ENCODE results near the gene BATF.

BATF gene

DNA sequence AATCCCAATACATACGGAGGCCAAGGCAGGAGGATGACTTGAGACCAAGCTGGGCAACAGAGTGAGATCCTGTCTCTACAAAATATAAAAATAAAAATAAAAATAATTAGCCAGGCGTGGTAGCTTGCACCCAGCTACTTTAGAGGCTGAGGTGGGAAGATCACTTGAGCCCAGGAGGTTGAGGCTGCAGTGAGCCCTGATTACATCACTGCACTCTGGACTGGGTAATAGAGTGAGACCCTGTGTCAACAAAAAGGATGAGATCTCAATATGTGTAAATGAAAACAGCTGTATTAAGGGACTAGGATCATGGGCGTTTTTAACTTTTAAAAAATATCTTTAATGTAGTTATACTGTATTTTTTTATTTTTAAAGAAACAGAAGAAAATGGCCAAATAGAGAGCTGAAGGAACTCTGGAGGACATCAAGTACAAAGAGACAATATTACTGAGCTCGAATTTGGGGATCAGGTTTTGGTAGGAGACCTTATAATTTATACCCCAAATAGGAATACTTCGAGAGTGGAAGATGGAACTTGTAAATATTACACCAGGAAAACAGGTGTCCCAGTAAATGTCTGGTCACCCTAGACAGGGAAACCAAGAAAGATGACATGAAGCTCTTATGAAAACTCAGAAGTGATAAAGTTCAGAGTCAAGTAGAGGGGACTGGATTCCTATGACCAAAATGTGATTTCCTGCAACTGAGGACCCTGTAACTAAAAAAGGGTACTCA lies 13.1 kb downstream of the BATF start:
- TF ChIP-seq GATA2 (IDR thresholded peaks at IDR 0.05; ENCODE audit: low read depth, low read length) (no peak), GATA3 (IDR thresholded peaks at IDR 0.05; ENCODE audit: low read depth, low read length) (no peak)

DNA sequence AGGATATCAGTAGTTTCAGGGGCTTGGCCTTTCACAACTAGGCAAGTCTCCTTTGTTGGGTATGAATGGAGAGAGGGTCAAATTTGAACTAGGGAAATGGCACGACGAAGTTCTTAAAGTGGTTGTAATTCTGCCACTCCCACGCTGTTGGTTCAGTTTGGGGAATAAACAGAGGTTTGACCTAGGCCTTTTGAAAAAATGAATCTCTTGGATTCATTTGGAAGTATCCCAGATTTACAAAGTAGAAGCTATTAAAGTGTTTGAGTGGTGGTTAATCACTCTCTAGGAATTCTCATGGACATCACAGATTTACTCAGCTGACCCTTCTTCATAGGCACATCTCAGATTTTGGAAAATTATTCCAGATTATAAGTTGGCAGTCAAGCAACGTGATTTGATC lies 14.8 kb downstream of the BATF start:
- no peak for TF ChIP-seq GATA2 (IDR thresholded peaks at IDR 0.05; ENCODE audit: low read depth, low read length)
- TF ChIP-seq GATA3 (IDR thresholded peaks at IDR 0.05; ENCODE audit: low read depth, low read length): no peak

DNA sequence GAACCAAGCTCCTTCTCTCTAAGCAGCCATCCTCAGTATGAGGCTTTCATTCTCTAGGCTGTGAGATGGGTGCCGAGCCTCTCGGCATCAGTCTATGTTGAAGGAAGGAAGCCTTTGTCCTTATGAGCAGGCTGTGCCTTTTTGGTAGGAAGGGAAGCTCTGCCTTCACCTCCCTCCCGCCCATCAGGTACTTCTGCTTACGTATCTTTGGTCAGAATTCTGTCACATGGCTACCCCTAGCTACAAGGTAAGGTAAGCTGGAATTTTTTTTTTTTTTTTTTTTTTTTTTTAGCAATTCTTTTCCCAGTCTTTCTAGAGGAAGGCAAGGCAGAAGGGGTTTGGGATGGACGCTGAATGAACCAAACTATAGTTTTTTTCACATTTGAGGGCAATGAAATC lies 16.9 kb downstream of the BATF start:
- no peak for TF ChIP-seq GATA2 (IDR thresholded peaks at IDR 0.05; ENCODE audit: low read depth, low read length)
- TF ChIP-seq GATA3 (IDR thresholded peaks at IDR 0.05; ENCODE audit: low read depth, low read length): no peak

DNA sequence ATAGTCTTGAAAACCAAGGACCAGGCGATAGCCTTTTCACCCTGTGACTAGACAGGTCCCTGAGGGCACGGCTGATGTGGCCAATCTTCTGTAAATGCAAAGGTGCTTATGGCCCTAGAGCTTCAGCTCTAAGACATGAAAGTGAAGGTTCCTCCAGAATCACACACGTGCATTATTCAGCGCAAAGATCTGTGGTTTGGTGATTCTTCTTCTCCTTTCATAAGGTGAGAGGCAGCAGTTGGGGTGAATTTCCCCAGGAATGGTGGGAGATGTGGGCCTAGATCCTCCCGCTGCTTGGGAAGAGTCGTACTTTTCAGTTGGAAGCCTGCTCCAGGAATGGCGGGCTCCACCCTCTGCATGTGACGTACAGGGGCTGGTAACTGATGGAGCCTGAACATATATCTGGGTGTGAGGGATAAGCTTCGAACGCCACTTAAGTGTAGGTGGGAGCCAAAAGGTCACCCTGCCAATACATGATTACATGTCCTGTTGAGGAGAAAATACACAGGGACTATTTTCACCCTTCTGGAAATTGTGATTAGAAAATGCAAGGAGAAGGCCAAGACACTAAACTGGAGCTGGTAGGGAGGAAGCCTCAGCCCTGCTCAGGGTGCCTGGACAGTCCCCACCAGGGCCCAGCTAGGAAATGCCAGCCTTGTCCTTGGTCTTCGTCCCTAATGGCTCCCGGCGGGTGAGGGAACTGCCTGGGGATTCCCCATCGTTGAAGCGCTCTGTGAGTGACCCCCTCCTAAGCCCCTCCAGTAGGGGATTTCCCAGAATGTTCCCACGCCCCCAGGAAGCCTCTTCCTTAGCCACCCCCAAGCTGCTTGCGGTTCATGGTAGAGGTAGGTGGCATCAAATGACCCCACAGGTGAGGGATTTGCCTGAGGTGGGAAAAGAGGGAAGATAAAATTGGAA lies 17.6 kb downstream of the BATF start:
- TF ChIP-seq GATA3 (IDR thresholded peaks at IDR 0.05; ENCODE audit: low read depth, low read length) (no peak), GATA2 (IDR thresholded peaks at IDR 0.05; ENCODE audit: low read depth, low read length) (no peak)

DNA sequence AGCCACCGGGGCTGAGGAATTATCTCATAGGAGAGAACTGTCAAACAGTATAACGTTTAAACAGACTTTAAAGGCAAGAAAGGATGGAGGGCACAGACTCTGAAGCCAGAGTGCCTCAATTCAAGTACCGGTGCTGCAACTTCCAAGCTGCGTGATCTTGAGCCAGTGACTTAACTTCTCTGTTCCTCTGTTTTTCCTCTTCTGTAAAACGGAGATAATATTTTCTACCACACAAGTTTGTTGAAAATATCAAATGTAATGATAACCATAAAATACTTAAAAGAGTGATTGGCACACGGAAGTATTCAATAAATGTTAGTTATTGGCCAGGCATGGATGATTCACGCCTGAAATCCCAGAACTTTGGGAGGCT lies 18.2 kb downstream of the BATF start:
- TF ChIP-seq GATA3 (IDR thresholded peaks at IDR 0.05; ENCODE audit: low read depth, low read length): no peak

DNA sequence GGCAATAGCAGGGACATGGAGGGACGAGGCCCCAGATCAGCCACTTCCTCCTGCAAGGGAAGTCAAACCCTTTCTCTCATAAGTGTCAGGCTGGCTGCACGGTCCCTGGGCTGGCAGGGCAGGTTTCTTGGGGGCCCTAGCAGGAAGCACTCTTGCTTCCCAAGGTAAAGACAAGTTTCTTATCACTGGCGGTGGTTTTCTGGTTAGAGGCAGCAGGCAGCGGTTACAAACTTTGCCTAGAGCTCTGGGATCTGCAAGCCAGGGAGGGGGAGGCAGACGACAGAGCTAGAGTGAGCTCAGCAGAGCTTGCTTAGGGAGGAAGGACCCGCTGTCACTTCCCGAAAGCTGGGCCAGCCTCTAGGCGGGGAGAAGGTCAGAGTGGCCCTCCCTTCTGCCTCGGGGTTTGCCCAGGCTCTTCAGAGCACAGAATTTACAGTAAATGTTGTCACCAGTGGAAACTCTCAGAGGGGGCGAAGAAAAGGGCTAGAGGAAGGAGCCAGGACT lies 20.4 kb downstream of the BATF start:
- no peak for TF ChIP-seq GATA2 (IDR thresholded peaks at IDR 0.05; ENCODE audit: low read depth, low read length)
- TF ChIP-seq GATA3 (IDR thresholded peaks at IDR 0.05; ENCODE audit: low read depth, low read length): no peak

DNA sequence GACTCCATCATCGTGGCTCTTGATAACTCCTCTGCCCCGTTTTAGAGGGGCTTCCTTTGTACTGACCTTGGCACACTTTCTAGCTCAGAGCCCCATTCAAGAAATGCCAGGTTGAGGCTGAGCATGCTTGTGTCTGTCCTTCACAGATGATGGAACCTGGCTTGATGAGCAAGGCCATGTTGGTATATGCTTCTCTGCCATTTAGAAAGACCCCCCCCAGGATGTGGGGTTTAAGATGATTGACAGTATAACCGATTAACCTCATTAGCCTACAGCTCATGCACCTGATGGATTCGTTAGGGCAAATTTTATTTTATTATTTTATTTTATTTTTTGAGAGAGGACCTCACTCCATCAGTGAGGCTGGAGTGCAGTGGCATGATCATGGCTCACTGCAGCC lies 21.0 kb downstream of the BATF start:
- no peak for TF ChIP-seq GATA3 (IDR thresholded peaks at IDR 0.05; ENCODE audit: low read depth, low read length)
- no peak for TF ChIP-seq GATA2 (IDR thresholded peaks at IDR 0.05; ENCODE audit: low read depth, low read length)

DNA sequence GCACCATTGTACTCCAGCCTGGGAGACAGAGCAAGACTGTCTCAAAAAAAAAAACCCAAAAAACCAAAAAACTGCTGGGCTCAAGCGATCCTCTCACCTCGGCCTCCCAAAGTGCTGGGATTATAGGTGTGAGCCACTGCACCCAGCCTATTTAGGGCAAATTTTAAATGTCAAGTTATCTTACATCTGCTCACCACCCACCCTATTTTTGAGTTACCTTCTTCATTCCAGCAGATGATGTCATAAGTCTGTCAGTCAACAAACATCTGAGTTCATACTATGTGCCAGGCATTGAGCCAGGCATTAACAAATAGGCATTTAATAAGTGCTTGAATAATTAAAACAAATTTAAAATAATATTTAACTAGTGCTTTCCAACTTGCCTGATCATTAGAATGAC lies 21.5 kb downstream of the BATF start:
- TF ChIP-seq GATA3 (IDR thresholded peaks at IDR 0.05; ENCODE audit: low read depth, low read length): no peak
- no peak for TF ChIP-seq GATA2 (IDR thresholded peaks at IDR 0.05; ENCODE audit: low read depth, low read length)

DNA sequence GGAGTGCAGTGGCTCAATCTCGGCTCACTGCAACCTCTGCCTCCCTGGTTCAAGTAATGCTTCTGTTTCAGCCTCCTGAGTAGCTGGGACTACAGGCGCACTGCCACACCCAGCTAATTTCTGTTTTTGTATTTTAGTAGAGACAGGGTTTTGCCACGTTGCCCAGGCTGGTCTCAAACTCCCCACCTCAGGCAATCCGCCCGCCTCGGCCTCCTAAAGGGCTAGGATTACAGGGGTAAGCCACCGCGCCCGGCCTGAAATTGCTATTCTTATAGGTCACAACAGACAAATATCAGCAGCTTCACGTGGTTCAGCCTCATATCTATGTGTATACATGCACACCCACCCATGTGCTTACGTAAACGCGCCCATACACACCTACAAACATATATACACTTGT lies 23.6 kb downstream of the BATF start:
- TF ChIP-seq GATA2 (IDR thresholded peaks at IDR 0.05; ENCODE audit: low read depth, low read length): no peak
- no peak for TF ChIP-seq GATA3 (IDR thresholded peaks at IDR 0.05; ENCODE audit: low read depth, low read length)

DNA sequence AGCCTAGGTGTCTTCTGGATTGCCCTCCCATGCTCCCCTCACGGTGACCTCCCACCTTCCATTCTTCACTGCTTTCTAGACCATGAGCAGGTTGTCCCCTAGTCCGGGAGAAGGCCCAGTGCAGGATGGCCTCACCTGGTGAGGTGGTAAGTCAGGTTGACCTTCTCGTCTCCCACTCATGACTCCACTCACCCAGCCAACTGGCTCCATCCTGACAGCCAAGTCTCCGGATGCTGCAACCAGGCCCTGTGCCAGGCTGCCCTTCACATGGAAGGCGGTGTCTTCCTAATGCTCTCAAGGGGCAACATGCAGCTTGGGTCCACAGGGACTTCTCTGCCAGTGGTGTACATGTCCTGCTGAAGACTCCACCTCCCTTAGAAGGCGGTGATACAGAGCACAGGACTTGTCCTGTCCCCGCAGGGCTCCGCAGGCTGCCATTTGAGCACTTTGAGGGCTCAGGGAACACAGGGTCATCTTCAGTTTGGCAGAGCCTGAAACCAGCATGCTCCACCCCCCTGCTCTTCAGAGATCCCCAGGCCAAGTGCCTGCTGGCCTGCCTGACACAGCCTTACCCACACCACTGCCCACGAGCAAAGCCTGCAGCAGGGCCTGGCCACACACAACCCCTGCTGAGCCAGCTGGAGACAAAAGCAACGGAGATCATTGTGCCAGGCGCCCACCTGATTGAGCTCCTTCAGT lies 25.4 kb downstream of the BATF start:
- no peak for TF ChIP-seq GATA3 (IDR thresholded peaks at IDR 0.05; ENCODE audit: low read depth, low read length)
- TF ChIP-seq GATA2 (IDR thresholded peaks at IDR 0.05; ENCODE audit: low read depth, low read length): no peak

DNA sequence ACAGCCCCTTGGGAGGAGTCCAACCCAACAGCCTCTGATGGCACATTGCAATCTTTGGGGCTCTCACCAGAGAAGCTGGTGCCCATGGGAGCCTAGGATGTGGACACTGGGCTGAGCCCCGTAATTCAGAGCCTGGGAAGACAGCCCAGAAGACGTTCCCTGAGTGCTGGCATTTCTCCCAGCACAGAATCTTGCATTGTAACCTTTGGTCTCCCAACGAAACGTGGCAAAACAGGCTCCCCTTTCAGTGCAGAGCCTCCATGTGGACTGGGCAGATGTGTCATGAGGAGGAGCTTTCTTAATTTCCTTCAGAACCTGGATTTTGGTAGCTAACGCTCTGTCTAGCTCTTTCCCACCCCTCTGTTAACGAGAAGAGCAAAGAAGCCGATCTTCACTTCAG lies 26.3 kb downstream of the BATF start:
- TF ChIP-seq GATA3 (IDR thresholded peaks at IDR 0.05; ENCODE audit: low read depth, low read length) (no peak), GATA2 (IDR thresholded peaks at IDR 0.05; ENCODE audit: low read depth, low read length) (no peak)

DNA sequence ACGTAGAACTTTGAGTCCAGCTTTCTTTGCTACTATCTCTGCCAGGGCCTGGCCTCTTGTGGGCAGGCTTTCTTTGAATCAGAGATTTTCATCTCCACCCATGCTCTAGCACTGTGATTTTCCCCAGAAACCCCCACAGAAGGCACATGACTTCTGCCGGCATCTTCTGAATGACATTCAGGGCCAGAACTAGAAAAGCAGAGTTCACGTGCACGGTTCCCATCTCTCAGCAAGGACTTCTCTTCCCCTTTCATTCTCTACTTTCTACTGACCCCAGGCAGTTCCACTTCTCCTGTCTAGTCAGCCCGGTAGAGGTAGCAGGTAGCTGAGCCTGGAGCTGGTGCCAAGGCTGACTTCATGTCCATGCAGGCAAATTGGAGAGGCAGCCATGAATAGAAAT lies 26.9 kb downstream of the BATF start:
- TF ChIP-seq GATA2 (IDR thresholded peaks at IDR 0.05; ENCODE audit: low read depth, low read length) (no peak), GATA3 (IDR thresholded peaks at IDR 0.05; ENCODE audit: low read depth, low read length) (no peak)

DNA sequence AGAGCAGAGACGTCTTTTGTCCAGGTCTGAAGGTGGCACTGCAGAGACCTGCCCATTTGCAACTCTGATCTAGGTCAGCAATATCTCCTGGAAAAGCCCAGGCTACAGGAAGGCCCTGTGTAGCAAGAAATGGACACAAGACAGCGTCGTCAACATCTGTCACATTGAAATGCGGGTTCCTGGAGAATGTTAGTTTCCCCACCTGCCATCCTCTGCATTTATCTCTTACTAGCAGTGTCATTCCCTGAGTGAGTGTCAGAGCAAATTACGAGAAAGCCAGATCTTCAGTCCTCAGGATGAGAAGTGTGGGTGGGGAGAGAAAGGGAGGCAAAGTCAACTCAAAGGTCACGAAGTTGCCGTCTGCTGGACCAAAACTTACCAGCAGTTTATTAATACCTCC lies 28.8 kb downstream of the BATF start:
- TF ChIP-seq GATA2 (IDR thresholded peaks at IDR 0.05; ENCODE audit: low read depth, low read length): no peak
- no peak for TF ChIP-seq GATA3 (IDR thresholded peaks at IDR 0.05; ENCODE audit: low read depth, low read length)

DNA sequence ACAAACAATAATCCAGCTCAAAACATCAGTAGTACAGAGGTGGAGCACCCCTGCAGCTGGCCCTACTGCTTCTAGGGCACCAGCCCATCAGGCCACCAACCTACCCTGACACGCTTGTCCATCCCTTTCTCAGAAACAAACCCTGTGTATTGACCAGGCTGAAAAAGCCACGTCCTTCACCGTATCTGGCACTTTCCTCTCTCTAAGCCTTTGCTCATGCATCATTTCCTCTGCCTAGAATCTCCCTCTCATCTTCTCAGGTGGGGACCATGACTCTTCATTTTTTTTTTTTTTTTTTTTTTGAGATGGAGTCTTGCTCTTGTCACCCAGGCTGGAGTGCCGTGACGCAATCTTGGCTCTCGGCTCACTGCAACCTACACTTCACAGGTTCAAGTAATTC lies 30.9 kb downstream of the BATF start:
- no peak for TF ChIP-seq GATA2 (IDR thresholded peaks at IDR 0.05; ENCODE audit: low read depth, low read length)
- no peak for TF ChIP-seq GATA3 (IDR thresholded peaks at IDR 0.05; ENCODE audit: low read depth, low read length)
